Right ventricle myocardium superior (tissue), 1 donor: ENCODE measurements around the gene GSTA2. TPM values are rescaled to one million over a fixed set of nuclear protein-coding genes. Genes with fewer than 3 reads are reported as not detected.
"Not testable (repeated sequence)": the region's sequence is repeated elsewhere in the genome, so short reads cannot be mapped to it uniquely, and the experiment has no call there.

Experiments
- ATAC-seq: fragments of 200-7000 bp; cut with Tn5 transposase; one replicate; pipeline ENCODE4 v1.9.1; 2020; ENCODE audit warnings: mild to moderate bottlenecking; ENCODE audit not compliant: poor library complexity
- DNase-seq: peaks from one replicate; pipeline ENCODE4 v3.0.0-alpha.2; 2020
- intact Hi-C: fragments of 100-400 bp; cut with DNase I; formaldehyde crosslinking; loops from one replicate; pipeline ENCODE4 v1.11.2; 2022
- total RNA-seq: library from RNA; stranded (reverse); fragmentation: NEBNext Ultra II Directional; extraction: Animal tissue kit (Norgen Biotek cat#: 25700); gene quantifications from one replicate; pipeline ENCODE4 v1.2.1, GENCODE V29; 2021
- donor health status: DM: no; HTN: yes; CAD: no; lungs with severe emphysema.

Gene GSTA2
- total RNA-seq, 1 donor from 2014 or later, result not detected

GRCh38 chr6:52731719-52732118 lies 31.6 kb downstream of the GSTA2 start:
- intact Hi-C loops, result no loop called here
- ATAC-seq, result no peak
- no peak for DNase-seq

- intact Hi-C loops, result no loop called here
- DNase-seq, result no peak
- no peak for ATAC-seq
Measured at GRCh38 chr6:52729576-52729975, 33.7 kb downstream of the GSTA2 start.

GRCh38 chr6:52728394-52728793 lies 34.9 kb downstream of the GSTA2 start:
- ATAC-seq (no peak), DNase-seq (no peak)
- intact Hi-C loops, result no loop called here

DNA sequence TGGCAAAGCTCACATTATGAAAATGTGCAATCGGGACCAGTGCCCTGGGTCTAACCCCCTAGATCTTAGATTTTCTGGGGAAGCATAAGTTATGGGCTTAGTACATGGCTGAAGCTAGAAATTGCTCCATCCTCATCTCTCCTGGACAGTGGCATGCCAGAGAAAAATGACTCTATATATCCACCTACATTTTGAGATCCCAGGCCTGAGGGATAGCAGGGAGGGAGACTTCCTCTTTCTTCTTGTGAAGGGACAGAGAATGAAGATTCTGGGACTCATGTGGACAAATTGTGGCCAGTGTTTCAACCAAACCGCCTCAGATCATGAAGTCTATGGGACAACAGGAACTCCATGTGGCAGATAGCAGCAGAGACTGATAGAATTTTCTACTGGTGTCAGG lies 35.4 kb downstream of the GSTA2 start:
- no peak for DNase-seq
- intact Hi-C loops, result no loop called here
- no peak for ATAC-seq

GRCh38 chr6:52726741-52727535 lies 36.3 kb downstream of the GSTA2 start:
- DNase-seq (no peak), ATAC-seq (no peak)
- intact Hi-C loops, result no loop called here

- ATAC-seq (no peak), DNase-seq (no peak)
- intact Hi-C loops, result no loop called here
Measured at GRCh38 chr6:52726193-52726542, 37.1 kb downstream of the GSTA2 start.

GRCh38 chr6:52725535-52726192 lies 37.6 kb downstream of the GSTA2 start:
- ATAC-seq (no peak), DNase-seq (no peak)
- intact Hi-C loops, result no loop called here

- DNase-seq, result no peak
- peak; percentile 40 for ATAC-seq
- intact Hi-C loops, result no loop called here
Measured at GRCh38 chr6:52725143-52725534, 38.1 kb downstream of the GSTA2 start.

- ATAC-seq (peak; percentile 96), DNase-seq (peak; percentile 90)
- intact Hi-C loops, result no loop called here
Measured at GRCh38 chr6:52724406-52725121, 38.7 kb downstream of the GSTA2 start.

- intact Hi-C loops, result no loop called here
- ATAC-seq, result peak; percentile 63
Measured at GRCh38 chr6:52724042-52724405, 39.3 kb downstream of the GSTA2 start.

GRCh38 chr6:52720321-52720720 lies 43.0 kb downstream of the GSTA2 start:
- intact Hi-C loops, result no loop called here
- DNase-seq, result no peak
- no peak for ATAC-seq

More at GRCh38 chr6:52724042-52724405, 39.3 kb downstream of the GSTA2 start:
- DNase-seq, result no peak

- ATAC-seq, result no peak
- DNase-seq, result no peak
- intact Hi-C loops, result no loop called here
Measured at GRCh38 chr6:52718550-52718949, 44.7 kb downstream of the GSTA2 start.

GRCh38 chr6:52714761-52715160 lies 48.5 kb downstream of the GSTA2 start:
- DNase-seq, ATAC-seq, intact Hi-C loops: not testable (repeated sequence)

DNA sequence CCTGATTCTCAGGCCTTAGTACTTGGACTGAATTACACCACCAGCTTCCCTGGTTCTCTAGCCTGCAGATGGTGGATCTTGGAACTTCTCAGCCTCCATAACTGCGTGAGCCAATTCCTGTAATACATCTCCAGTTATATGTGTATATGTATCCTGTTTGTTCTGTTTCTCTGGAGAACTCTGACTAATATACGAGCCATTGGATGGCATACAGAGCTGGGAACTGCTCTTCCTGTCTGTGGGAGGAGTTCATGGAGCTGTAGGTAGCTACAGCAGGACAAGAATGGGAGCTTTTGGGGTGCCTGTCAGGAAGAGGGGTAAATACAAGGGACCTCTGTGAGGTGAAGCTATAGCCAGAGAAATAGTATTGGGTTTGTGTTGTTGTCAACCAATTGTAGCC lies 51.1 kb downstream of the GSTA2 start:
- DNase-seq (no peak), ATAC-seq (no peak)
- intact Hi-C loops, result no loop called here

DNA sequence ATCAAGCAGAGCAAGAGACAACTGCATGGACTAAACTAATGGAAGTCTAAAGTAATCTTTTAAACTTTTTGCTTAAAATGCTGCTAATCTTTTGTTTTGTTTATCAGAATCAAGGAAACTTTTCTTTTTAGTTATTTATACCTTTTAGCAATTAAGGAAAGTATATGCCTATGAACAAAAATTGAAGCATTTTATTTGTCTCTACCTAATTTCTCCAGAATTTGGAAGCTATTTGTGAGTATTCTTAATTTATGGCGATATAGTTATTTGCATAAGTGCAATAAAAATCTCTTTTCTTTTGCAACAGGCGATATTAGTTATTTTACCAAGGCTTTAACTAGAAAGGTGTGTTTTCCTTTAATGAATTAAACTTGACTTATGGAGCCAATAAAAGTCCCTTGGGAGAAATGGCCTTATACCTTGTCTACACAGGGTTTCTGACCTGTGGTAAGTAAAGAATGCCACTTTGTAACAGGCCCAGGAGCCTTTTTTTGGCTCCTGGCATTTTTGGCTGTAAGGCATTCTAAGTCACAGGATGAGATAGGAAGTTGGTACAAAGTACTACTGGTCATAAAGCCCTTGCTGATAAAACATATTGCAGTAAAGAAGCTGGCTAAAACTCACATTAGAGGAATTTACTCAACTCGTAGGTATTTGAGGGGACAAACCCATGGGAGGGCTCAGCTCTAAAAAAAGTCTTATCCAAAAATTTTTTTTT lies 55.2 kb downstream of the GSTA2 start:
- intact Hi-C loops, result no loop called here
- peak; percentile 51 for ATAC-seq
- no peak for DNase-seq

GRCh38 chr6:52706001-52706400 lies 57.3 kb downstream of the GSTA2 start:
- ATAC-seq (no peak), DNase-seq (no peak)
- intact Hi-C loops, result no loop called here

DNA sequence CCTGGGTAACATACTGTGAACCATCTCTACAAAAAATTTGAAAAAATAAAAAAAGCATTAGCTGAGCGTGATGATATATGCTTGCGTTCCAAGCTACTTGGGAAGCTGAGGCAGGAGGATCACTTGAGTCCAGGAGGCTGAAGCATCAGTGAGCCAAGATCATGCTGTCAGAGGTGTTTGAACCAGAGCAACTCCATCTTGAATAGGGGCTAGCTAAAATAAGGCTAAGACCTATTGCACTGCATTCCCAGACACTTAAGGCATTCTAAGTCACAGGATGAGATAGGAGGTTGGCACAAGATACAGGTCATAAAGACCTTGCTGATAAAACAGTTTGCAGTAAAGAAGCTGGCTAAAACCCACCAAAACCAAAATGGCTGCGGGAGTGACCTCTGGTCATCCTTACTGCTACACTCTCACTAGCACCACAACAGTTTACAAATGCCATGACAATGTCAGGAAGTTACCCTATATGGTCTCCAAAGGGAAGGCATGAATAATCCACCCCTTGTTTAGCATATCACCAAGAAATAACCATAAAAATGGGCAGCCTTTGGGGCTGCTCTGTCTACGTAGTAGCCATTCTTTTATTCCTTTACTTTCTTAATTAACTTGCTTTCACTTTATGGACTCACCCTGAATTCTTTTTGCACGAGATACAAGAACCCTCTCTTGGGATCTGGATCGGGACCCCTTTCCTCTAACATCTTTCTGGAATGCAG lies 58.3 kb downstream of the GSTA2 start:
- ATAC-seq, intact Hi-C loops: not testable (repeated sequence)

DNA sequence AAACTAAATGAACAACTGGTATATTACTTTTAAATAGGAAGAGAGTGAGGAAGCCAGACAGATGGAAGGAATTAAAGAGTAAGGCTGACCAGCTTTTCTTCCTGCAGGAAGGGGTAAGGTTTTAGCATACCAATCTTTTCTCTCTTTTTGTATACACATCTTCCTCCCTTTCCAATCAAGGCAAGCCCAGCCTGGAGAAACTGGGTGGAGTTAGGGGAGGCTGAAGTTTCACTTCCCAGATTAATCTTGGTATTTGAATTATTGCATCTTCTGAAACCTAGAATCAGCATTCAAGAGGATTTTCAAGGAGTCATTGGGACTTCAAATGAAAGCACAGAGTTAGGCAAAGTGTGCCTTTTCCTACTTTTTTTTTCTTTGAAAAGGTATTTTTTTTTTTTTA lies 59.2 kb downstream of the GSTA2 start:
- ATAC-seq, result no peak
- DNase-seq, result no peak
- intact Hi-C loops, result no loop called here

More for the DNA sequence above, 58.3 kb downstream of the GSTA2 start:
- not testable (repeated sequence) for DNase-seq
